Measurements from ENCODE around the gene RLF.

DNA sequence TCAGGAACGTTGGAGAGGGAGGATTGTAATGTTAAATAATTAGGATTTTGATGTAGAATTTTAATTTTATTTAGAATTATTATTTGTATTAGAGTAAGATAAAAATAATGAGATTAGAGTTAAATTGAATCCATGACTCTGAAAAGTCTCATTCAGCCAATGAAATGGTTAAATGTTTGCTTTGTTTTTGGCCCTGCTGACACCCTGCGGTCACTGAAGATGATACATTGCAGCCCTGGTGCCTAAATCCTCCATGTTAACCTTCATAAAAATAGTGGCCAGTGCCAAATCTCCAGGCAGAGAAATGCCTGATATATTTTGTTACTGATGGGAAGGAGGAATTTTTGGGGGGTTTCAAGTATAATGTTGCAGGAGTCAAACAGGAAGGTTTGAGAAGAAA, 27.3 kb upstream of the RLF start:
- TF ChIP-seq, protein P1, sequence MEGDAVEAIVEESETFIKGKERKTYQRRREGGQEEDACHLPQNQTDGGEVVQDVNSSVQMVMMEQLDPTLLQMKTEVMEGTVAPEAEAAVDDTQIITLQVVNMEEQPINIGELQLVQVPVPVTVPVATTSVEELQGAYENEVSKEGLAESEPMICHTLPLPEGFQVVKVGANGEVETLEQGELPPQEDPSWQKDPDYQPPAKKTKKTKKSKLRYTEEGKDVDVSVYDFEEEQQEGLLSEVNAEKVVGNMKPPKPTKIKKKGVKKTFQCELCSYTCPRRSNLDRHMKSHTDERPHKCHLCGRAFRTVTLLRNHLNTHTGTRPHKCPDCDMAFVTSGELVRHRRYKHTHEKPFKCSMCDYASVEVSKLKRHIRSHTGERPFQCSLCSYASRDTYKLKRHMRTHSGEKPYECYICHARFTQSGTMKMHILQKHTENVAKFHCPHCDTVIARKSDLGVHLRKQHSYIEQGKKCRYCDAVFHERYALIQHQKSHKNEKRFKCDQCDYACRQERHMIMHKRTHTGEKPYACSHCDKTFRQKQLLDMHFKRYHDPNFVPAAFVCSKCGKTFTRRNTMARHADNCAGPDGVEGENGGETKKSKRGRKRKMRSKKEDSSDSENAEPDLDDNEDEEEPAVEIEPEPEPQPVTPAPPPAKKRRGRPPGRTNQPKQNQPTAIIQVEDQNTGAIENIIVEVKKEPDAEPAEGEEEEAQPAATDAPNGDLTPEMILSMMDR (IDR thresholded peaks at IDR 0.05): no peak
- TF ChIP-seq POLR2A (IDR thresholded peaks at IDR 0.05): no peak

Measured in esophagus squamous epithelium (tissue), 4 donors.